Osteoblast (primary cell): ENCODE data around the gene KANK2. TPM values are rescaled to one million over a fixed set of nuclear protein-coding genes. Genes with fewer than 3 reads are reported as not detected.

Experiments
- DNase-seq: peaks from one replicate; pipeline ENCODE4 v3.0.0; 2011; ENCODE audit warnings: low spot score, mixed read lengths; ENCODE audit not compliant: insufficient read length; ENCODE audit errors: missing footprints
- H2AFZ ChIP-seq: 2 replicates; pipeline ENCODE4 v1.6.0; 2011; ENCODE audit warnings: mild to moderate bottlenecking, low read length
- H3K27ac ChIP-seq: 2 replicates; pipeline ENCODE4 v1.5.1; 2011; ENCODE audit warnings: mild to moderate bottlenecking, low read depth, low read length, moderate library complexity
- H3K27me3 ChIP-seq: 2 replicates; pipeline ENCODE4 v1.6.0; 2012; ENCODE audit warnings: mild to moderate bottlenecking, control low read depth, inconsistent platforms, low read length, moderate library complexity; ENCODE audit not compliant: insufficient read depth
- H3K36me3 ChIP-seq: 2 replicates; pipeline ENCODE4 v1.5.1; 2011; ENCODE audit warnings: mild to moderate bottlenecking, low read length, control low read depth, moderate library complexity; ENCODE audit not compliant: insufficient read depth
- H3K4me1 ChIP-seq: 2 replicates; pipeline ENCODE4 v1.5.1; 2011; ENCODE audit warnings: mild to moderate bottlenecking, low read length, control low read depth, moderate library complexity; ENCODE audit not compliant: insufficient read depth
- H3K4me2 ChIP-seq: 2 replicates; pipeline ENCODE4 v1.6.0; 2011; ENCODE audit warnings: mild to moderate bottlenecking, low read length; ENCODE audit not compliant: insufficient read depth
- H3K4me3 ChIP-seq: fragments of 200-600 bp; sonication (generic); 3 replicates; pipeline ENCODE4 v1.5.1; 2012; ENCODE audit warnings: mild to moderate bottlenecking, low read length, inconsistent platforms; ENCODE audit not compliant: insufficient read depth
- H3K79me2 ChIP-seq: 2 replicates; pipeline ENCODE4 v1.6.0; 2012; ENCODE audit warnings: mild to moderate bottlenecking, low read length, control low read depth, inconsistent platforms; ENCODE audit not compliant: insufficient read depth
- H3K9me3 ChIP-seq: 2 replicates; pipeline ENCODE4 v1.5.1; 2011; ENCODE audit warnings: low read depth, low read length, control low read depth
- H4K20me1 ChIP-seq: 2 replicates; pipeline ENCODE4 v1.6.0; 2012; ENCODE audit warnings: mild to moderate bottlenecking, low read length, control low read depth; ENCODE audit not compliant: insufficient read depth
- total RNA-seq: library from RNA; depleted of rRNA; stranded (reverse); fragments of >200 nt; gene quantifications from 2 replicates; pipeline ENCODE4 v1.2.3, GENCODE V29; 2012
- TF ChIP-seq, protein P1 (sequence below): IDR thresholded peaks from 2 replicates; pipeline ENCODE4 v1.5.1; 2011; ENCODE audit warnings: mild to moderate bottlenecking, low read depth, low read length, moderate library complexity; ENCODE audit errors: extremely low read depth

The KANK2 gene
- total RNA-seq, 1 donor = 295 TPM

DNA sequence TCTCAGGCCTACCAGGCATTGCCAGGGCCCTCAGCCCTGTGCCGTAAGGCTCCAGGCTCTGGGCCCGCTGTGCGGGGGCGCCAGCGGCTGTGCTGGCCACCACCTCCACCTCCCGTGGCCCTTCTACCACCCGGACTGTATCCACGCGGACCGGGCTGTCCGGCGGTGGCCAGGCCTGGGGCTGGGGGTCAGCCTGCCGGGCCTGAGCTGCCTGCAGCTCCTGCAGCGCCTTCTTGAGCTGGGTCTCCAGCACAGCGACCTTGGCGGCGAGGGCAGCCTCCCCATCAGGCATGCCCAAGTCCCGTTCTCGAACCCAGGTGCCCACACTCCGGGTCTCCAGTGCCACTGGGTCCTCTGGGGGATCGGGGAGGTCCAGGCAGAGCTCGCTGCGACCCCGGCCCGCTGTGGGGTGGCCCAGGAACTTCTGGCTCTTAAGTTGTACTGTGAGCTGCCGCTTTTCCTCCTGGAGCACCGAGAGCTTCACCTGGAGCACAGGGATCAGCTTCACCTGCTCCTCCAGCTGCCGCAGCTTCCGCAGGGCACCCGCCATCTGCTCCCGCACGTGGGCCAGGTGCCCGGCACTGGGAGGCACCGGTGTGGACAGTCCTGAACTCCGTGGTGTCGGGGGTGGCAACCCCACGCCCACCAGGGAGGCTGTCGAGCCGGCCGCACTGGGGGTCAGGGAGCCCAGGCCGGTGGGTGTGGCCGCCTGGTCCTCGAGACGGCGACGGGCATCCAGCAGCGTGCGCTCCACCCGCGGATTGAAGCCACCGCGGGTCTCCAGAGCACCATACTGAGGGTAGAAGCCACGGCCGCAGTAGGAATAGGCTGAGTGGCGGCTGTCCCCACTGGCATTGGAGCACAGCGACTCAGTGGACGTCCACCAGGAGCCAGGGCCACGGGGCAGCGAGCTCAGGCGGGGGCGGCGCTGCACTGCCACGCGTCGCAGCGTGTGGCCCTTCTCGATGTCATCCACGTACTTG, 4.1 kb downstream of the KANK2 start:
- Histone ChIP-seq H3K9me3 (no peaks in the 10 kb centered on the region), H3K36me3 (peaks cover 44% of the 10 kb centered on the region), H3K4me1 (peaks cover 25% of the 10 kb centered on the region), H2AFZ (no peak overlapping the region), H4K20me1 (peaks cover 24% of the 10 kb centered on the region), H3K4me2 (no peak overlapping the region), H3K79me2 (peaks cover 81% of the 10 kb centered on the region), H3K27me3 (no peaks in the 10 kb centered on the region), H3K4me3 (no peak overlapping the region), H3K27ac (no peak overlapping the region)
- no peak for DNase-seq
- TF ChIP-seq, protein P1, sequence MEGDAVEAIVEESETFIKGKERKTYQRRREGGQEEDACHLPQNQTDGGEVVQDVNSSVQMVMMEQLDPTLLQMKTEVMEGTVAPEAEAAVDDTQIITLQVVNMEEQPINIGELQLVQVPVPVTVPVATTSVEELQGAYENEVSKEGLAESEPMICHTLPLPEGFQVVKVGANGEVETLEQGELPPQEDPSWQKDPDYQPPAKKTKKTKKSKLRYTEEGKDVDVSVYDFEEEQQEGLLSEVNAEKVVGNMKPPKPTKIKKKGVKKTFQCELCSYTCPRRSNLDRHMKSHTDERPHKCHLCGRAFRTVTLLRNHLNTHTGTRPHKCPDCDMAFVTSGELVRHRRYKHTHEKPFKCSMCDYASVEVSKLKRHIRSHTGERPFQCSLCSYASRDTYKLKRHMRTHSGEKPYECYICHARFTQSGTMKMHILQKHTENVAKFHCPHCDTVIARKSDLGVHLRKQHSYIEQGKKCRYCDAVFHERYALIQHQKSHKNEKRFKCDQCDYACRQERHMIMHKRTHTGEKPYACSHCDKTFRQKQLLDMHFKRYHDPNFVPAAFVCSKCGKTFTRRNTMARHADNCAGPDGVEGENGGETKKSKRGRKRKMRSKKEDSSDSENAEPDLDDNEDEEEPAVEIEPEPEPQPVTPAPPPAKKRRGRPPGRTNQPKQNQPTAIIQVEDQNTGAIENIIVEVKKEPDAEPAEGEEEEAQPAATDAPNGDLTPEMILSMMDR = no peak

DNA sequence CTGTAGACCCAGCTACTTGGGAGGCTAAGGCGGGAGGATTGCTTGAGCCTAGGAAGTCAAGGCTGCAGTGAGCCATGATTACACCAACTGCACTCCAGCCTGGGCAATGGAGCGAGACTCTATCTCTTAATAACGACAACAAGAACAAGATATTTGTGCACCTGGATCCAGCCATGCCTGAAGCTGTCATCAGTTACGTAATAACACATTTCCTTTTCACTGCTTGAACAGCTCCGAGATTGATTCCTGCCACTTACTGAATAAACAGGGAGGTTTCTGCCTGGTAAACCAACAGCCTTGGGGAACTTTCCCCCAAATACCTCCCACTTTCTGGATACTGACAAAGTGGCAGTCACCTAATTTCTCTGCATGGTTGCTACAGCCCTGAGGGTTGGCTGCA, 5.4 kb downstream of the KANK2 start:
- Histone ChIP-seq H3K4me2 (peak overlapping the region; percentile 53), H3K4me3 (no peak overlapping the region), H3K9me3 (no peaks in the 10 kb centered on the region), H3K36me3 (peaks cover 55% of the 10 kb centered on the region), H4K20me1 (peaks cover 24% of the 10 kb centered on the region), H3K27me3 (no peaks in the 10 kb centered on the region), H3K4me1 (peaks cover 25% of the 10 kb centered on the region), H3K79me2 (peaks cover 88% of the 10 kb centered on the region), H3K27ac (no peak overlapping the region), H2AFZ (no peak overlapping the region)
- DNase-seq = peak; percentile 62
- TF ChIP-seq, protein P1 = no peak

DNA sequence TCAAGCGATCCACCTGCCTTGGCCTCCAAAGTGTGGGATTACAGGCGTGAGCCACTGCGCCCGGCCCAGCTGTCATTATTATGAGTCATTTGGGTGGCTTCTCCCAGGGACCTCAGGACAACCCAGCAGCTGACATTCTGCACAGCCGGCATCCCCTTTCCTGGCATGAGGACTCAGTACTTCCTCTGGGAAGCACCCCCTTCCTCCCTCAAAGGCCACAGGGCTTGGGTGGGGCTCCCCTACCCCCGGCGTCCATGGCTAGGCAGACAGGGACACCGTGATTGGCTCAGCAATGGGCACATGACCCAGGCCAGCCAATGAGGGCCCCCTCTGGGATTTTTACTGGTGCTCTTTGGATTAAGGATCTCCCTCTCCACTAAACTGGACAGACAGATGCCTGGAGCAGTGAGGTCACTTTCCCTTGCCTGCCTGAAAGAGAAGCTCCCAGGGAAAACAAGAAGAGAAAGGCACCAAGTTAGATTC, 6.0 kb downstream of the KANK2 start:
- Histone ChIP-seq H3K36me3 (peaks cover 60% of the 10 kb centered on the region), H3K4me3 (no peak overlapping the region), H4K20me1 (peaks cover 21% of the 10 kb centered on the region), H3K4me2 (peak overlapping the region; percentile 53), H3K79me2 (peaks cover 87% of the 10 kb centered on the region), H3K27ac (no peak overlapping the region), H3K27me3 (no peaks in the 10 kb centered on the region), H3K9me3 (no peaks in the 10 kb centered on the region), H3K4me1 (peaks cover 25% of the 10 kb centered on the region), H2AFZ (no peak overlapping the region)
- TF ChIP-seq, protein P1 = no peak
- DNase-seq = peak; percentile 99

DNA sequence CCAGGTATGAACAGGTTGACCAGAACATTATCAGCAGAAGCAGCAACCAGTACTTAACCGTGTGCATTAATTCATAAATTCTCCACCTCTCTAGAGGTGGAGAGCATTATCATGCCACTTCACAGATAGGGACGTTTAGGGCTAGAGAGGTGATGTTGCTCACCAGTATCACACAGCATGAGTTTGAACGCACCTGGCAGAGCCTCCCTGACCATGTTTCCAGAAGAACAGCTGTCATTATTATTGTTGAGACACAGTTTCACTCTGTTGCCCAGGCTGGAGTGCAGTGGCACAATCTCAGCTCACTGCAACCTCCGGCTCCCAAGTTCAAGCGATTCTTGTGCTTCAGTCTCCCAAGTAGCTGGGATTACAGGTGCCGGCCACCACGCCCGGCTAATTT, 6.8 kb downstream of the KANK2 start:
- peaks cover 68% of the 10 kb centered on the region for H3K36me3 ChIP-seq
- H3K27ac ChIP-seq = no peak overlapping the region

More for the DNA sequence above, 6.8 kb downstream of the KANK2 start:
- peaks cover 17% of the 10 kb centered on the region for H4K20me1 ChIP-seq
- H3K27me3 ChIP-seq = no peaks in the 10 kb centered on the region
- no peak overlapping the region for H3K4me2 ChIP-seq
- H3K9me3 ChIP-seq = no peaks in the 10 kb centered on the region
- TF ChIP-seq, protein P1 = no peak
- H3K4me3 ChIP-seq = no peak overlapping the region
- peaks cover 86% of the 10 kb centered on the region for H3K79me2 ChIP-seq
- H3K4me1 ChIP-seq = peaks cover 23% of the 10 kb centered on the region
- no peak for DNase-seq
- H2AFZ ChIP-seq = no peak overlapping the region
